ENCODE measurements around the gene ZNF892.
A peak's percentile ranks its signal among the peaks of the same experiment; 100 is the strongest.

The ZNF892 gene

DNA sequence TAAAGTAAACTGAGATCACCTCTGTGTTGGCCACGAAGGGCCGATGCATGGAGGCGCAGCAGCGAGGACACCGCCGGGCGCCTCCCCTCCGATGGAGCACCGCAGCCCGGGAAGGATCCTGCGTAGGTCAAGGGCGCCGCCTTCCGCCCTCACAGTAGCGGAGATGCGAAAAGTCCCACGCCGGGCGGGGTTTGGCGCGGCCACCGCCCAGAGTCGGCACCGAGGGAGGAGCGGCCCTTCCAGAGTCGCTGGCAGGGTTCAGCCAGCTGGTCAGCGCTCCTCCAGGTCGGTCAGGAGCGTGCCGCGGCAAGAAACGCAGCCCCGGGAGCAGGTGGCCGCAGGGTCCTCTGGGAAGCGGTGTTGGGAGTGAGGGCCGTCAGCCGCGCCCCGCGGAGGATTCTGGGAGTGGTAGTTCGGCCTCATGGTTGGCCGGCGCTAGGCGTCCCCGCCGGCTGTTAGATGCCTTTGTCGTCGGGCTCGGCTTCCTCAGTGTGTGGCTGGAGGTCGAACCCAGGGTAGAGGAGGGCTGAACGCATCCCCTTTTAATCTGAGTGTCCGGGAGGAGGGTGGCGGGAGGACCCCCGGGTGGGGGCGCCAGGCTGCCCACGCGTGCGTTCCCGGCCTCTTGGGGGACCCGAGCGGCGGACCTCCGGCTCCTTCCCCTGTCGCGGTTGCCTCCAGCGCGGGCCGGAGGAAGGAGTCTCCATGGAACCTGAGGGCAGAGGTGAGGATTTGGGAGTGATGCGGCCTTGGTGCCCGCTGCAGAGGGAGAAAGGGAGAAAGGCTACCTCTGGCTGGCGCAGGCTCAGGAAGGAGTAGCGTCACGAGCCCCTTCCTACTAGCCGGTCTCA is at the start of gene ZNF892:
ZNF892 (plus strand) TSS at position 411 of the 851 bp plus-strand sequence; CDS start at position 706, 295 bp downstream.
- peak; percentile 92 for DNase-seq (ENCODE audit: low spot score)

DNA sequence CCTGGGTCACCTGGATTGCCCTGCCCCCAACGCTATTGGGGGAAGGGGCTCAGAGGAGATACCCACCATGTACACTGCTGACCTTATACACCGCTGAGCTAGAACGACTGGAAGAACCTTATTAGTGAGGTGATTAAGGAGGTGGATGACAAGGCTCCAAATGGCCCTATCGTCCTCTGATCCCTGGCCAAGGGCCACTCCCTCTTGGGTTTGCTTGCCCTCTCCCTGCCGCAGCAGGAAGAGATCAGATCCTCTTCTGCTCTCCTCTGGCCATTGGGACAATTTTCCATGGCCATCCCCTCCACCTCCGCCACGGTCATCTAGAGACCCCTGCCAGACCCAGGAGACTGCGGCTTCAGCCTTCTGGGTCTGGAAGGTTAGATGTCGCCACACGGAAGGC is 48.9 kb upstream of the ZNF892 start:
- DNase-seq (ENCODE audit: low spot score) = no peak

DNA sequence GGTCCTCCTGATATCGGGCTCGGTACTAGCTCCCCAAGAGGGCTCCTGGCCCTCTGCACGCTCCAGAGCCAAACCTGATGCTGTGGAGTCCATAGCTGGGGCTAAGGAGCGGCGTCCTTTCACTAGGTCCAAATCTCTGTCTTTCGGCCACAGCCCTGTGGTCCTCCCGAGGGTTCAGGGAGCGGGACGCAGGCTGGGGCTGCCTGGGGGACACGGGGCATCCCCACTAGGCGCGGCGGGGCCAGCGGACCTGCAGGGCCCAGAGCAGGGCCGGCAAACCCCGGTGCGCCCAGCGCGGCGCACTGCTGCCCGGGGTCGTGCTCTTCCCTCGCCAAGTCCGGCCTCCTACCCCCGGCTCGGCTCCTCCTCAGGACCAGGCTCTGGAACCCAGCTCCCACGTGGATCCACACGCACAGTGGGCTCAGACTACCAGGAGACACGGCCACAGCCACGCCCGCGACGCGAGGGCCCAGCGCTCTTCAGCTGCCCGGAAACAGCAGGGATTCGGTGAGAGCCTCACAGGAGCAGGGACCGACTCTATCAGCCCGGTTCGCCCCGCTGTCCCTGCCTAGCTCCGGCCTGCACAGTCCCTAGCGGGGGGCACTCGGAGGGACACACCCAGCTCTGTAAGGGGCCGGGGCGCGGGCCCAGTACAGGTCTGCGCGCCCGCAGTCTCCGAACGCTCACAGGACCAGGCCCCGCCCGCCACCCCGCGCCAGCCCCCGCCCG is 48.3 kb upstream of the ZNF892 start:
- peak; percentile 64 for DNase-seq (ENCODE audit: low spot score)

DNA sequence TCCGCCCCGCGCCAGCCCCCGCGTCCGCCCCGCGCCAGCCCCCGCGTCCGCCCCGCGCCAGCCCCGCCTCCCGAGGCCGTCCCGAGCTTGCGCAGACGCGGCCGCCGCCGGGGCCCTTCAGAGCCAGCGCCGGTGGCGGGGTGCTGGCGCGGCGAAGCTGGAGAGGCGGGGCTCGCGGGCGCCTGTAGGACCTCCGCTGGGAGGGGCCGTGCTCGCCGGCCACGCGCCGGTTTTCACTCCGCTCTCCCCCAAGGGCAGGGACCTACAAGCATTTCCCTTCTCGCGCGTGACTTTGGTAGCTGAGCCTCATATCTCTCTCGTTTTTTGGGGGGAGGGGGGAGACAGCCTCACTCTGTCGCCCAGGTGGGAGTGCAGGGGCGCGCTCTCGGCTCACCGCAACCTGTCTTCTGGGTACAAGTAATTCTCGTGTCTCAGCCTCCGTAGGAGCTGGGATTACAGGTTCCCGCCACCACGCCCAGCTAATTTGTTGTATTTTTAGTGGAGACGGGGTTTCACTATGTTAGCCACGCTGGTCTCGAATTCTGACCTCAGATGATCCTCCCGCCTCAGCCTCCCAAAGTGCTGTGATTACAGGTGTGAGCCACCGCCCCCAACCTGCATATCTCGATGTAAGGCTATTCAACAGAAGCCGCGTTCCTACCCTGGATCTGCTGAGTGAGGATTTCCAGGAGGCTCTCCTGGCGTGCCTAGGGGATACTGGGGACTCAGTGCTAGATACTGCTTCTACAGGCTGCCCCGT is 47.5 kb upstream of the ZNF892 start, which contains the start of gene ZNF514:
ZNF514 (minus strand) TSS at position 159 of the 760 bp plus-strand sequence. CDS start 6,595 bp downstream, outside the sequence.
- DNase-seq (ENCODE audit: low spot score) = peak; percentile 70

DNA sequence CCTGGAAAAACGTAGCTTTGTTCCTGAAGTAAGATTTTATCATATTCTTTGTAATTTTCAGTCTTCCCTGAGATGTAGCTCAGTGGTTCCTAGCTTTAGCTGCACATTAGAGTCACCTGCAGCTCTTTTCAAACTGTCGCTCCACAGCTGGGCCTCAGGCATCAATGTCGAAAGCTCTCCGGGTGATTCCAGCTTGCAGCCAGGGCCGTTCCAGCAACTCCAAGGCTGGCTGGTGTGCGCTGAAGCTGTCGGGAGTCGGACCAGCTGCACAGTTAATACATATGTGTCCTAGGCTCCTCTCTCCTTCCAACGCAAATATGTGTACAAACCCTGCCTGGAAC is 42.3 kb upstream of the ZNF892 start:
- no peak for DNase-seq (ENCODE audit: low spot score)

DNA sequence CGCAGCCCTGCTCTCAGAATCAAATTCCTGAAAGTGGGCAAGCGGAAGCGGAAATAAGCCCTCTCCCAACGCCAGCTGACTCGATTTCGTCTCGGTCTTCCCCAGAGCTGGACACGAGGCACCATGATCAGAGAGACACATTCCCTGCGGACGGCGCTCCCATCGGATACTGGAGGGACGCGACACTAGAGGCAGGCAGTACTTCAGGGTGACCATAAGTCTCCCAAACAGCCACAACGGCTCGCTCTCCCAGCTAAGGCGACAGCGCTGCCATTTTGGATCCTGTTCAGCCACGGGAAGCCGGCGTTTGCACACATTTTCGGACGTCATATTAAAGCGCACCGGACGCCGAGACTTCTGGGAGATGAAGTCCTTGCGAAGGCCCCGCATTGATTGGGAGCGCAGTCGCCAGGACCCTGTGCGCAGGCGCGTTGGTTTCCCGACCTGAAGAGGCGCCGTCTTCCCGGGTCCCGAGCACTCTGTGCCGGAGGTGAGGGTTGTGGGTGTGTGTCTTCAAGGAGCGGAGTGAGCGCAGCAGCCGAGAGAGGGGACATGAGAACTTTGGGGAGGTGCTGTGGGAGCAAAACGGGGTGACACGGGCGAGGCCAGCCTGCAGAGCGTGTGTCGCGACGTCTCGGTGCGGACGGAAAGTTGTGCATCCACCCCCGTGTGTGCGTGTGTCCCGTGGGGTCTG is 41.8 kb upstream of the ZNF892 start, which contains the start of gene ZNF2:
ZNF2 (plus strand) TSS at position 439 of the 694 bp plus-strand sequence. CDS start 10,418 bp downstream, outside the sequence.
- peak; percentile 98 for DNase-seq (ENCODE audit: low spot score)

DNA sequence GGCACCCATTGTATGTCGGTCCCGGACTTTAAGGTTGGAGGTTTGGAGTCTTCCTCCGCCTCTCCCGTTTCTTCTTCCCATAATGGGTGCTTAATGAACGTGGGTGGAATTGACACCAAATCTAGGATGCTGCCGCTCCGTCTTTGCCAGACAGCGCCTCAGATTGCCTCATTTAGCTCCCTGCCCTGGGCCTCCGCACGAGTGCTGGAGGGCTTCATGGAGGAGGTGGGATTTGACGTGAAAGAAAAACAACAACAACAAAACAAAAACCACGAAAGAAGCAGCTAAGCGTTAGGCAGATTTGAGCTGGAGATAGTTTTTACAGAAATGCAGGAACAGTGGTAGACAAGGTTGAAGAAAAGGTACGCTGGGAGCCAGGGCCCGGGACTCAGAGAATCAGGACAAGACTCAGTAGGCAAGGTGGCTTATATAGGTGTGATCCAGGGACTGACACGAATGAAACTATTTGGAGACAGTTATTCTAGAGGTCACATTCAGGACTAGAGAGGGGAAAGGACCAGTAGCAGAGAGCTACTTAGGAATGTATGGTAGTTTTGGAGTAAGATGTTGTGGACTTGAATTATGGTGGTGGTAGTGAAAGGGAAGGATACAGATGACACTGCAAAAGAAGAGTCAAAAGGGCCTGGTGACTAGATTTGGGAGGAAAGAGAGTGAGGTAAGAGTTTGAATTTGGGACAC is 41.1 kb upstream of the ZNF892 start:
- no peak for DNase-seq (ENCODE audit: low spot score)

DNA sequence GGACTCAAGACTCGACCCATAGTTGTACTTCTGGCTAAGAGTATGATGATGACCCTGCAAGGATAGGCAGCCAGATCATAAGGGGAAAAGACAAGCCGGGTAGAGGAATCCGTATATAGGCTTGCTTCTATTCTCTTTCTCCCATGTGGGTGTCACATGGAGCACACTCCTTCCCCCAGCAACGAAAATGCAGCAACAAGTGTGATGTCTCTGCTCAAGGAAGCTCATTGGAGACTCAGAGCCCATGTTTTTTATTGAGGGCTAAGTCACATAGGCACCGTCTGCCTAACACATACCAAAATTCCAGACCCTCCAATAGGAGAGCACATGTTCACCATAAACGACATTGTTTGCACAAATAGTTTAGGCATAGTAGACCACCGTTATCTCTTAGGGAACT is 35.4 kb upstream of the ZNF892 start:
- no peak for DNase-seq (ENCODE audit: low spot score)

DNA sequence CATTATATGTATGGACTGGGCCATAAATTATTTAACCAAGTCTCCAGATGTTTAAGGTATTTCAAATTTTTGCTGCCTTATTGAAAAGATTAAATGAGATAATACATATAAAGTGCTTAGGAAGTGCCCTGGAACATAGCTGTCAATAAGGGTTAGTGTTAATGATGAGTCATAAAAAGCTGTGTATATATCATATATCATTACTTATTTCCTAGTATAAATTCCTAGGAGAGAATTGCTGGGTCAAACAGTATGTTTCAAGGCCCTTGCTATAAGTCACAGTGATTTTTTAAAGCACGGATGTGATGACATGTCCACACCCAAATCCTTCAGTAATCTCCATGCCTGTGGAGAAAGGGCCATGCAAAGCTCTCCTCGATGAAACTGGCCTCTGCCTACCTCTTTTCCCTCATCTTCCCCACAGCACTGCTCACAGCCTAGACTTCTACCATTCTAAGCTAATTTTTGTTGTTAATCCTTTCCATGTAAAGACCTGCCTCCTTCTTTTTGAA is 33.2 kb upstream of the ZNF892 start:
- no peak for DNase-seq (ENCODE audit: low spot score)

DNA sequence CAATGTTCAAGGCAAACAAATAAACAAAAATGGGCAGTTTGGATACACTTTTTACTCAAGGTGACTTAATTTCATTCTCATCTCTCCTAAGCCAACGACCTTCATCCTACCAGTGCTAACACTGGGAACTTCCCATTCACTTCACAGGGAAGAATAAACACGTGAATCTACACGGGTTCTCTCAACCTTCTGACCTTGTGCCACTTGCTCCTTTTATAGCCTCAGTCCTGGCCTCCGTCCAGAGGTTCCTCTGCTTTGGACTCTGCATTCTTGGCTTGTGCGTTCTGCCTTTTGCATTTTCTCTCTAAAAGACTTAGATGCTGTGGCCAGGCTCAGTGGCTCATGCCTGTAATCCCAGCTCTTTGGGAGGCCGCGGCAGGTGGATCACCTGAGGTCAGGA is 27.9 kb upstream of the ZNF892 start:
- DNase-seq (ENCODE audit: low spot score) = no peak

DNA sequence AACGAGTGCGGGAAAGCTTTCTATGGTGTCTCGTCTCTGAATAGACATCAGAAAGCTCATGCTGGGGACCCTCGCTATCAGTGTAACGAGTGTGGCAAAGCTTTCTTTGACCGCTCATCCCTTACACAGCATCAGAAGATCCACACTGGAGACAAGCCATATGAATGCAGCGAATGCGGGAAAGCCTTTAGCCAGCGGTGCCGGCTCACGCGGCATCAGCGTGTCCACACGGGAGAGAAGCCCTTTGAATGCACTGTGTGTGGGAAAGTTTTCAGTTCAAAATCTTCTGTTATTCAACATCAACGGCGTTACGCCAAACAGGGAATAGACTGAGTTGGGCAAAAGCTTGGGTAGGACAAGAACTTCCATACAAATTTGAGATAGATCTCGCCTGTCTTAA is 25.5 kb upstream of the ZNF892 start:
- DNase-seq (ENCODE audit: low spot score) = no peak

DNA sequence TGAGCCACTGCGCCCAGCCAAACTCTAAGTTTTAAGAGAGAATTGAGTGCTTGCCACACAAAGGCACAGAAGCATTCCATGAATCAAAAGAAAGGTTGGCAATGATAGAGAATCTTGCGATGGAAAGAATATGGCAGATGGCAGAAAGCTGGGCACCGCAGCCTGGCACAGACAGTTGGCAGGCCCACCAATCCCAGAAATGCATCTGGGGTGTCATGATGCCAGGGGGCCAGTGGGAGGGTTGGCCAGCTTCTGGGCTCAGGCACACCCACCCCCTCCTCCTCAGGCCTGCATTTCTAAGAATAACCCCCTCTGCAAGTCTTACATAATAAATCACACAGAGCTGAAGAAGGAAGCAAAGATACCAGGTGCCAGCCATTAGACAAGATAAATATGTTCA is 22.1 kb upstream of the ZNF892 start:
- peak; percentile 25 for DNase-seq (ENCODE audit: low spot score)

DNA sequence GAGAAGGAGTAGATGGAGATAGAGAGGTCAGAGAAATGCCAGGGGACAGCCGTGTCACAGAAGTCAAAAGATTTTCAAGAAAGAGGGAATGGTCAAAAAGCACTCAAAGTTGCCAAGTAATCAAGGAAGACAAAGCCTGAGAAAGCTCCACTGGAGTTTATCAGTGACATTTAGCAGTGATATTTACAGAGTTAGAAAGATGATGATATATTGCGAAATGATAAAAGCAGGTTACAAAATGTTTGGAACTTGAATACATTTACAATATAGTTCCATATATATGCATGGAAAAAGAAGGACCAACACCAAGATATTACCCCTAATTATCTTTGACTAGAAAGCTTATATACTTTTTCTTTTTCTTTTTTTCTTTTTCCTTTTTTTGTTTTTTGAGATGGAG is 21.3 kb upstream of the ZNF892 start:
- no peak for DNase-seq (ENCODE audit: low spot score)

DNA sequence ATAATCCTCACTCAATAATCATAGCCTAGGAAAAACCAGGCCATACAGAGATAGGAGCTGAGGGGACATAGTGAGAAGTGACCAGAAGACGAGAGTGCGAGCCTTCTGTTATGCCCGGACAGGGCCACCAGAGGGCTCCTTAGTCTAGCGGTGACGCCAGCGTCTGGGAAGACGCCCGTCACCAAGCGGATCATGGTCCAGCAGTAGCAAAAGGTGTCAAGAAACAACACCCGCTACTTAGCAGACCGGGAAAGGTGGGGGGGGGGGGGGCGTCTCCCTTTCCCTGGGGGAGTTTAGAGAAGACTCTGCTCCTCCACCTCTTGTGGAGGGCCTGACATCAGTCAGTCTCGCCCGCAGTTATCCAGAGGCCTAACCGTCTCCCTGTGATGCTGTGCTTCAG is 14.4 kb upstream of the ZNF892 start:
- DNase-seq (ENCODE audit: low spot score) = peak; percentile 50

DNA sequence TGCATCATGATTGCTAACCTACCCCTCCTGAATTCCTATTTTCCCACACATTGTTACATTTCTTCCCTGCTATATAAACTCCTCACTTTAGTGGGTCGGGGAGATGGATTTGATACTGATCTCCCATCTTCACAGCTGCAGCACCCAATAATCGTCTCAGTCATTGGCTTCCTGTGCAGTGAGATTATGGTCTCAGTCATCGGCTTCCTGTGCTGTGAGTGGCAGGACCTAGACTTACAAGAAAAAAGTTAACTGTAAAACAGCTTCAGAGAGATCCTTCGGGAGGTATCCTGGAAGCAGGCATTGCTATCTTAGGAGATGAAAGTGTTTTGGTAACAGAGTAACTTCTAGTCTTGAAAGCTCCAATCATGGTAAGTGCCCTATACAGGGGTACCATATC is 3.4 kb upstream of the ZNF892 start:
- no peak for DNase-seq (ENCODE audit: low spot score)

DNA sequence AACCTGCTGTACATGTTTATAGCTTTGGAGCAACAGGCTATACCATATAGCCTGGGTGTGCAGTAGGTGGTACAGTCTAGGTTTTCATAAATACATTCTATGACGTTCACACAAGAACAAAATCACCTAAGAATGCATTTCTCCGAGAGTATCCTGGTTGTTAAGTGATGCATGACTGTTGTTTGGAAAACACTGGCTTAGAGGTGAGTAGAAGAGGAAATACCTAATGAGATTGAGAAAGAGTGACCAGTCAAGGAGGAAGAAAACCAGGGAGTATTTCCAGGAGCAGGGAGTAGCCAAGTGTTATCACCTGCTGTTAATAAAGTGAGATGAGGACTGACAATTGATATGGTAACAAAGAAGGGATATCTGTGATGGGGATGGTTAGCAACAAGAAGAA is 2.9 kb upstream of the ZNF892 start:
- no peak for DNase-seq (ENCODE audit: low spot score)

DNA sequence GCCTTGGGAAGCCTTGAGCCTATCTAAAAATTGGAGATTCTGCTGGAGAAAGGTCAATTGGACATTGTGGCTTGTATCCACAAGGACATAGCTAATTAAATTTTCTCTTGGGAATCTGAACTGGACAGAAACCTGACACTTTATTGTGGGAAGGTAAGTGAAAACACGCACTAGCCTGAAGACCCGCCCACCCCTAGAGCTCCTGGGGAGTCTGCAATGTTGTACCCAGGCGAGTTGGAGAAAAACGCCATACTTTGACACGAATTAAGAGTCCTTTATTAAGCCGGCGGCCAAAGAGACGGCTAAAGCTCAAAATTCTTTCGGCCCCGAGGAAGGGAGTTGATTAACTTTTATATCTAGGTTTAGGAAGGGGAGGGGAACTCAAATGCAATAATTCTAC is 1.2 kb upstream of the ZNF892 start:
- no peak for DNase-seq (ENCODE audit: low spot score)

DNA sequence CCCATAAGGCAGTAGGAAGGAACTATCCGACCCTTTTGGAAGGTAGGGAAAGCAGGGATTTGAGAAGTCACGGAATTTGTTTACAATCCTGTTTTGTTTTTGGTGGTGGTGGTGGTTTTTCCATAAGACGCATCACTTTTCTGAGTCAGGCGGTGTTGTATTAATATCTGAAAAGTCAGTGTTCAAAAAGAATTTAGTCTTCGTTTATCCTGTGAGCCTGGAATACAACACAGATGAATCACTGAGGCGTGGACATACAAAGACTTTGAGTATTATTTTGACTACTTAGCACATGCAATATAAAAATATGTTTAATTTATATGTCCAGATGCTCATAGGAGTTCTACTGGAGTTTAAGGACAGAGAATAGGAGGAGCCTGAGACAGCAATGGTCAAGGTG is 785 bp downstream of the ZNF892 start:
- no peak for DNase-seq (ENCODE audit: low spot score)

DNA sequence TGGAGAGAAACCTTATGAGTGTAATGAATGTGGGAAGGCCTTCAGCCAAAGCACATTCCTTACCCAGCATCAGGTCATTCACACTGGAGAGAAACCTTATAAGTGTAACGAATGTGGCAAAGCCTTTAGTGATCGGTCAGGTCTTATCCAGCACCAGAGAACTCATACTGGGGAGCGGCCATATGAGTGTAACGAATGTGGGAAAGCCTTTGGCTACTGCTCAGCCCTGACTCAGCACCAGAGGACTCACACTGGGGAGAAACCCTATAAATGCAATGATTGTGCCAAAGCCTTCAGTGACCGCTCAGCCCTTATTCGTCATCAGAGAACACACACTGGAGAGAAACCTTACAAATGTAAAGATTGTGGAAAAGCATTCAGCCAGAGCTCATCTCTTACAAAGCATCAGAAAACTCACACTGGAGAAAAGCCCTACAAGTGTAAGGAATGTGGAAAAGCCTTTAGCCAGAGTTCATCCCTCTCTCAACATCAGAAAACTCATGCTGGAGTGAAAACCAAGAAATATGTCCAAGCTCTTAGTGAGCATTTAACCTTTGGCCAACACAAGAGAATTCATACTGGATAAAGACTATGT is 7.8 kb downstream of the ZNF892 start:
- DNase-seq (ENCODE audit: low spot score) = no peak

DNA sequence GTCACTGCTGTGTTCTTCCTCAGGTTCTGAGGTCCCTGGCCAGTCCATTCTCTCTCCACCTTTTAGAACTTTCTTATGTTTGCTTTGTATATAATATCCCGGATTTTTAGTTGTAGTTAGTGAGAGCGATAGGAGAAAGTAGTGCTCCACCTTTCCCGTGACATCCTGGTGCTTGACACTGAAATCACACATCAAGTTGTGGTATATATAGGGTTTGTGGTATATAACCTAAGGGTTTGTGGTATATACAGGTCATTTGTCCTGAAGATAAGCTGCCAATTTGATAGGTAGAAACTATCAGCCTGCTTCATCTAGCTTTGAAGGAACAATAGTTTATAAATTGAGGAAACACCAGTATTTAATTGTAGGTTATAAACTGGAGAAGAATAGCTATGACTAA is 13.1 kb downstream of the ZNF892 start:
- DNase-seq (ENCODE audit: low spot score) = no peak

DNA sequence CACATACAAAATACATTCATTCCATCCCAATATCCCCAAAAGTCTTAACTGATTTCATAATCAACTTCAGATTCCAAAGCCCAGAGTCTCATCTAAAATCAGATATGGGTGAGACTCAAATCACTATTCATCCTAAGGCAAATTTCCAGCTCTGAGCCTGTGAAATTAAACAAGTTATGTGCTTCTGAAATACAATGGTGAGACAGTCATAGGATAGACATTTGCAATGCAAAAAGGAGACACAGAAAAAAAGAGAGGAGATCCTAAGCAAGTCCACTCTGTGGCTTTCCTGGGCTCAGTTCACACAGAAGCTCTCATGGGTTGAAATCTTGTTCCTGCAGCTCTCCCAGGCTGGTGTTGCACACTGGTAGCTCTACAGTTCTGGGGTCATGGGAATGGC is 18.3 kb downstream of the ZNF892 start:
- no peak for DNase-seq (ENCODE audit: low spot score)

Measured in Ammon's horn (tissue), 1 donor.